Peyer's patch (tissue), 4 donors: ENCODE results near the gene C18orf63.

Experiments
- CTCF ChIP-seq, 6 experiments: fragments of 450-650 bp in 4 of 6; fragments of 200-600 bp in 2 of 6; sonication (generic) in 1 of 6; IDR thresholded peaks; one replicate each; pipeline ENCODE4 v1.5.1; 2017 to 2019; ENCODE audit warnings: antibody characterized with exemption in 6 of 6, mild to moderate bottlenecking in 3 of 6, moderate library complexity in 1 of 6
- POLR2A ChIP-seq, 2 donors: fragments of 450-650 bp; IDR thresholded peaks; one replicate each; pipeline ENCODE4 v1.5.1; 2017; ENCODE audit warnings: antibody characterized with exemption in 2 of 2, mild to moderate bottlenecking in 2 of 2, moderate library complexity in 2 of 2

- TF ChIP-seq CTCF (IDR thresholded peaks at IDR 0.05), result no peak
- TF ChIP-seq POLR2A (IDR thresholded peaks at IDR 0.05), result no peak
Measured at GRCh38 chr18:74291472-74291770, 24.2 kb upstream of the C18orf63 start.
